B cell (primary cell): Measurements from ENCODE around the gene ZBTB7A. TPM values are rescaled to one million over a fixed set of nuclear protein-coding genes. Genes with fewer than 3 reads are reported as not detected.

Source experiments
- ATAC-seq: fragments of 200-7000 bp; cut with Tn5 transposase; one replicate; pipeline ENCODE4 v1.10.0; 2021; ENCODE audit warnings: low read depth, mild to moderate bottlenecking, moderate number of reproducible peaks, moderate library complexity
- CTCF ChIA-PET: fragments of 350-600 bp; sonication (Branson Sonifier 250); formaldehyde crosslinking; loops from one replicate; lab custom pipeline; 2021; ENCODE audit warnings: antibody characterized with exemption, inconsistent platforms; lab: Charles Lee
- POLR2A ChIA-PET: fragments of 350-600 bp; sonication (Branson Sonifier 250); formaldehyde crosslinking; loops from one replicate; lab custom pipeline; 2021; ENCODE audit warnings: antibody characterized with exemption; lab: Charles Lee
- DNase-seq: peaks from one replicate; pipeline ENCODE4 v3.0.0; 2013
- H2AFZ ChIP-seq: 2 replicates; pipeline ENCODE4 v1.6.1; 2012; ENCODE audit warnings: mild to moderate bottlenecking, low read depth, low read length; ENCODE audit not compliant: insufficient read depth, poor library complexity, severe bottlenecking
- H3K27ac ChIP-seq, 2 donors: 1 replicate in 1 of 2; 2 replicates in 1 of 2; pipeline ENCODE4 v1.5.1; 2012 to 2013; ENCODE audit warnings: low read length in 2 of 2, mild to moderate bottlenecking in 2 of 2, moderate library complexity in 1 of 2
- H3K27me3 ChIP-seq, 4 experiments: fragments of 200-600 bp in 1 of 4; sonication (generic) in 1 of 4; replicated peaks in 1 of 4; 1 replicate in 2 of 4; 2 replicates in 2 of 4; pipeline versions ENCODE4 v1.6.1 to v1.7.0; 2013 to 2016; ENCODE audit warnings: low read length in 3 of 4, mild to moderate bottlenecking in 2 of 4, mixed read lengths in 1 of 4, moderate library complexity in 1 of 4; ENCODE audit not compliant: insufficient read depth in 4 of 4, control insufficient read depth in 3 of 4; ENCODE audit errors: control extremely low read depth in 1 of 4
- H3K36me3 ChIP-seq, 2 experiments: replicated peaks in 1 of 2; 1 replicate in 1 of 2; 2 replicates in 1 of 2; pipeline versions ENCODE4 v1.6.1 to v1.7.1; 2013; ENCODE audit warnings: low read length in 1 of 2; ENCODE audit not compliant: insufficient read depth in 2 of 2, control insufficient read depth in 1 of 2; ENCODE audit errors: control extremely low read depth in 1 of 2, extremely low read depth in 1 of 2
- H3K4me1 ChIP-seq, 2 donors: fragments of 200-600 bp in 1 of 2; sonication (generic) in 1 of 2; 1 replicate in 1 of 2; 2 replicates in 1 of 2; pipeline versions ENCODE4 v1.5.1 to v1.6.1; 2013 to 2017; ENCODE audit warnings: low read length in 2 of 2; ENCODE audit not compliant: control insufficient read depth in 2 of 2, insufficient read depth in 2 of 2
- H3K4me2 ChIP-seq: replicated peaks from 2 replicates; pipeline ENCODE3; 2012; ENCODE audit warnings: mild to moderate bottlenecking, low read depth, low read length; ENCODE audit not compliant: poor library complexity, severe bottlenecking
- H3K4me3 ChIP-seq, 5 experiments: fragments of 200-600 bp in 1 of 5; sonication (generic) in 1 of 5; 1 replicate in 3 of 5; 2 replicates in 2 of 5; pipeline versions ENCODE4 v1.5.1 to v1.7.0; 2011 to 2016; ENCODE audit warnings: low read length in 4 of 5, mild to moderate bottlenecking in 4 of 5, low read depth in 2 of 5, control low read depth in 1 of 5, moderate library complexity in 1 of 5; ENCODE audit not compliant: insufficient read depth in 1 of 5; ENCODE audit errors: control extremely low read depth in 1 of 5, extremely low read depth in 1 of 5
- H3K79me2 ChIP-seq: fragments of 200-600 bp; sonication (generic); one replicate; pipeline ENCODE4 v1.6.0; 2016; ENCODE audit warnings: low read length; ENCODE audit not compliant: control insufficient read depth, insufficient read depth
- H3K9ac ChIP-seq: fragments of 200-600 bp; sonication (generic); 2 replicates; pipeline ENCODE4 v1.6.1; 2017; ENCODE audit warnings: mild to moderate bottlenecking, low read length, moderate library complexity
- H3K9me3 ChIP-seq, 3 donors: one replicate each; pipeline versions ENCODE4 v1.6.1 to v1.7.1; 2013; ENCODE audit warnings: low read length in 2 of 3; ENCODE audit not compliant: control insufficient read depth in 2 of 3, insufficient read depth in 1 of 3; ENCODE audit errors: control extremely low read depth in 1 of 3
- H4K20me1 ChIP-seq: 2 replicates; pipeline ENCODE4 v1.6.0; 2012; ENCODE audit warnings: mild to moderate bottlenecking, low read length; ENCODE audit not compliant: insufficient read depth, control insufficient read depth, poor library complexity, severe bottlenecking
- H3K27ac Mint-ChIP-seq: one replicate; pipeline ENCODE4 v1.8.0; 2021; ENCODE audit warnings: mixed read lengths
- H3K27me3 Mint-ChIP-seq: one replicate; pipeline ENCODE4 v1.8.0; 2021; ENCODE audit warnings: mixed read lengths
- H3K4me1 Mint-ChIP-seq: one replicate; pipeline ENCODE4 v1.8.0; 2021; ENCODE audit warnings: mixed read lengths
- H3K4me3 Mint-ChIP-seq: one replicate; pipeline ENCODE4 v1.8.0; 2021; ENCODE audit warnings: mixed read lengths
- H3K9me3 Mint-ChIP-seq: one replicate; pipeline ENCODE4 v1.8.0; 2022; ENCODE audit warnings: mixed read lengths; ENCODE audit not compliant: insufficient read depth
- EZH2 ChIP-seq: IDR thresholded peaks from 2 replicates; pipeline ENCODE4 v1.6.1; 2012; ENCODE audit warnings: borderline replicate concordance, low read depth, mild to moderate bottlenecking, moderate library complexity, low read length; ENCODE audit not compliant: insufficient read depth, poor library complexity, severe bottlenecking
- WGBS: methylation state at CpG from one replicate; pipeline ENCODE4 v1.1.5; 2013; ENCODE audit warnings: missing lambda C conversion rate; ENCODE audit not compliant: insufficient coverage; 5-methylcytosine and 5-hydroxymethylcytosine counted together
- intact Hi-C: fragments of 100-400 bp; cut with micrococcal nuclease; formaldehyde crosslinking; loops from one replicate; pipeline ENCODE4 v1.10.0; 2022
- polyA plus RNA-seq: library from polyadenylated mRNA; depleted of rRNA; stranded (reverse); fragments of >200 nt; gene quantifications from 2 replicates; pipeline ENCODE4 v1.2.3, GENCODE V29; 2012
- total RNA-seq, 2 donors: library from RNA; stranded (reverse); fragments of 120-200 nt in 1 of 2; gene quantifications; 1 replicate in 1 of 2; 2 replicates in 1 of 2; pipeline versions ENCODE4 v1.2.3 to v1.2.4, GENCODE V29; 2013 to 2022
- TF ChIP-seq, protein P1 (sequence below): fragments of 200-600 bp; IDR thresholded peaks from one replicate; pipeline ENCODE4 v1.8.0; 2022; ENCODE audit warnings: antibody characterized with exemption, mild to moderate bottlenecking

The ZBTB7A gene
- total and polyA plus RNA-seq, 2 donors (not counting 1 experiment from before 2014, with no cell fraction given), result 24.8 to 62.6 TPM

DNA sequence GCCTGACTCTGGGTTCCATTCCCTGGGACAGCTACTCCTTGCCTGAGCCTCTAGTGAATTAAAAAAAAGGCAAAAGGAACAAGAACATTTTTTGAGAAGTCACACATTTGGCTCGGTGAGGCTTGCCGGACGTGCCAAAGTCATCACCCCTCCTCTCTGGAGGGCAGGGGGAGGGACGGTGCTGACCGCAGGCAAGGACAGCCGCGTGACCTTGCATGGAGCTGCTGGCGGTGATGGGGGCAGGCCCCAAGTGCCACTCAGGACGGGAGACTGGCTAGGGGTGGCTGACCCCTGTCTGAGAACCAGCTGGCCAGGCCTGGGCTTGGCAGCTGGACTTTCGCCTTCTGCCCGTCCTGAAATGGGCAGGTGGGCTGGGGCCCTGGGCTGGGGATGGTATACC is 30.8 kb upstream of the ZBTB7A start:
- ChIA-PET POLR2A (interaction anchor here (0.6 kb wide), 1 partner anchor 7 kb away, joined by 3 read pairs; no protein-coding TSS in a partner anchor), CTCF (interaction anchor here (1.1 kb wide), 1 partner anchor 9 kb away, joined by 4 read pairs; no protein-coding TSS in a partner anchor)
- H3K27me3 ChIP-seq, result no peaks in the 10 kb centered on the region
- Mint-ChIP-seq H3K27ac (no peak overlapping the region), H3K4me1 (no peaks in the 10 kb centered on the region), H3K9me3 (no peaks in the 10 kb centered on the region), H3K4me3 (no peak overlapping the region), H3K27me3 (no peaks in the 10 kb centered on the region)
- H3K27ac ChIP-seq, result no peak overlapping the region
- no peak for TF ChIP-seq EZH2
- TF ChIP-seq, protein P1, sequence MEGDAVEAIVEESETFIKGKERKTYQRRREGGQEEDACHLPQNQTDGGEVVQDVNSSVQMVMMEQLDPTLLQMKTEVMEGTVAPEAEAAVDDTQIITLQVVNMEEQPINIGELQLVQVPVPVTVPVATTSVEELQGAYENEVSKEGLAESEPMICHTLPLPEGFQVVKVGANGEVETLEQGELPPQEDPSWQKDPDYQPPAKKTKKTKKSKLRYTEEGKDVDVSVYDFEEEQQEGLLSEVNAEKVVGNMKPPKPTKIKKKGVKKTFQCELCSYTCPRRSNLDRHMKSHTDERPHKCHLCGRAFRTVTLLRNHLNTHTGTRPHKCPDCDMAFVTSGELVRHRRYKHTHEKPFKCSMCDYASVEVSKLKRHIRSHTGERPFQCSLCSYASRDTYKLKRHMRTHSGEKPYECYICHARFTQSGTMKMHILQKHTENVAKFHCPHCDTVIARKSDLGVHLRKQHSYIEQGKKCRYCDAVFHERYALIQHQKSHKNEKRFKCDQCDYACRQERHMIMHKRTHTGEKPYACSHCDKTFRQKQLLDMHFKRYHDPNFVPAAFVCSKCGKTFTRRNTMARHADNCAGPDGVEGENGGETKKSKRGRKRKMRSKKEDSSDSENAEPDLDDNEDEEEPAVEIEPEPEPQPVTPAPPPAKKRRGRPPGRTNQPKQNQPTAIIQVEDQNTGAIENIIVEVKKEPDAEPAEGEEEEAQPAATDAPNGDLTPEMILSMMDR, result no peak
- no peak overlapping the region for H3K9ac ChIP-seq
- H3K4me1 ChIP-seq, result no peaks in the 10 kb centered on the region
- peaks cover 0 to 60% of the 10 kb centered on the region in 2 experiments for H3K36me3 ChIP-seq
- 97% methylated on average over 10 of the region's 11 CpGs for WGBS
- DNase-seq (no peak), ATAC-seq (no peak)
- intact Hi-C loops, result no loop called here
- no peak overlapping the region for H2AFZ ChIP-seq
- H3K9me3 ChIP-seq, result no peaks in the 10 kb centered on the region
- H3K79me2 ChIP-seq, result peaks cover 24% of the 10 kb centered on the region
- no peak overlapping the region for H3K4me2 ChIP-seq
- H4K20me1 ChIP-seq, result peaks cover under 1% of the 10 kb centered on the region
- no peak overlapping the region for H3K4me3 ChIP-seq

DNA sequence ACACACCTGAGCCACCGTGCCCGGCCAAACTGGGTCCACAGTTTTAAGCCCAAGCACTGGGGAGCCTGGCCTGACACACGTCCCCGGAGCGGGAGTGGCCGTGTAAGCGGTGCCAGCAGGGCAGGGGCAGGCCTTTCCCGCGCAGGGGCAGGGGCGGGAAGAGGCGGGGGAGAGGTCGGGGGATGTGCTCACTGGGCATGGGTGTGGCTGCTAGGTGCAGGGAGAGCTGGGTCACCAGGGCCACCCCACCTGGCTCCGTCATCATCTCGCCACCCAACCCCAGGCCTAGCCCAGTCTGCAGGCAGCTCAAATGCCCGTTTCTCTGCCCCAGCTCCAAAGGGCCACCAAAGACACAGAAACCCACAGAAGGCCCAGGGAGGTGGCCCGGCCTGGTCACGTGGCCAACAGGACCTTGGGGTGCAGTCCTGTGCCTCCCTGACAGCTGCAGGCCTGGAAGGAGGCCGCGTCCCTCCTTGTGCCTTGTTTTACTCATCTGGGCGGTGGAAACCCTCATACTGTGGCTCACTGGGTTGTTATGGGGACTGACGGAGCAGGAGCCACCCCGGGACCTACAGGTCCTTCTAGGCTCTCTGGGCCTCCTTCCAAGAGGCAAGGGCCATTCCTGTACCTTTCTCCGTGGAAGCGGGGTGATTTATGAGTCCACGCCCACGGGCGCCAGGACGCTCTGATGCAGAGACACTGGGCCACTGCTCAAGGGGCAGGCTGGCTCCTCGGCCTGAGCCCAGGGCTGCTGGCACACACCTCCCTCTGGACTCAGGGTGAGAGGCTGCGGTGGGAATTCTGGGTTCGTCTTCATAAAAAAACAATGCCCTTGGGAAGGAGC is 29.6 kb upstream of the ZBTB7A start:
- peaks cover 14% of the 10 kb centered on the region for H3K79me2 ChIP-seq
- peaks cover 0 to 51% of the 10 kb centered on the region in 2 experiments for H3K36me3 ChIP-seq
- no peaks in the 10 kb centered on the region for H4K20me1 ChIP-seq
- no peak overlapping the region for H3K4me2 ChIP-seq
- H3K27ac Mint-ChIP-seq, result no peak overlapping the region
- no peak overlapping the region for H3K4me3 ChIP-seq
- no peak overlapping the region for H3K9ac ChIP-seq
- CTCF ChIA-PET, result interaction anchor here (0.7 to 1.1 kb wide), 2 partner anchors 7 to 343 kb away, joined by 3 to 4 read pairs; no protein-coding TSS in a partner anchor
- no peak for ATAC-seq
- H2AFZ ChIP-seq, result no peak overlapping the region
- POLR2A ChIA-PET, result interaction anchor here (0.6 kb wide), 1 partner anchor 108 kb away, joined by 5 read pairs; no protein-coding TSS in a partner anchor
- no peaks in the 10 kb centered on the region for H3K9me3 ChIP-seq
- no peaks in the 10 kb centered on the region for H3K4me1 ChIP-seq
- no peak overlapping the region for H3K4me3 Mint-ChIP-seq
- no peak for DNase-seq
- no peaks in the 10 kb centered on the region for H3K9me3 Mint-ChIP-seq
- WGBS, result 89% methylated on average over 28 of the region's 31 CpGs
- intact Hi-C loops, result no loop called here
- no peaks in the 10 kb centered on the region for H3K4me1 Mint-ChIP-seq
- H3K27me3 Mint-ChIP-seq, result no peaks in the 10 kb centered on the region
- H3K27me3 ChIP-seq, result no peaks in the 10 kb centered on the region
- no peak overlapping the region for H3K27ac ChIP-seq
- TF ChIP-seq, protein P1, result no peak
- TF ChIP-seq EZH2, result no peak
